ENCODE measurements around the gene CYP2A13. TPM values are rescaled to one million over a fixed set of nuclear protein-coding genes. Genes with fewer than 3 reads are reported as not detected.
"Not testable (repeated sequence)": the region's sequence is repeated elsewhere in the genome, so short reads cannot be mapped to it uniquely, and the experiment has no call there.

CYP2A13 gene
- total and polyA plus RNA-seq, 8 donors: 0.20 TPM; not detected in 7

GRCh38 chr19:41123716-41124294 is 35.6 kb downstream of the CYP2A13 start:
- H3K36me3 ChIP-seq: no peaks in the 10 kb centered on the region
- H3K27me3 ChIP-seq: no peaks in the 10 kb centered on the region
- intact Hi-C loops (cut with DNase I): no loop called here
- H3K4me3 ChIP-seq: no peak overlapping the region
- H3K4me1 ChIP-seq: peaks cover 0 to 7% of the 10 kb centered on the region in 2 donors
- H3K27ac ChIP-seq: no peak overlapping the region
- no peak for ATAC-seq
- no peak for DNase-seq
- TF ChIP-seq CTCF (IDR thresholded peaks at IDR 0.05): no peak
- no peaks in the 10 kb centered on the region for H3K9me3 ChIP-seq

- DNase-seq (peak in 1 of 4 donors; percentile 11), ATAC-seq (peak; percentile 57)
These were observed 38.5 kb downstream of the CYP2A13 start for GRCh38 chr19:41126765-41127203.

GRCh38 chr19:41127362-41127761 is 39.1 kb downstream of the CYP2A13 start:
- DNase-seq; intact Hi-C loops (cut with DNase I); ATAC-seq; H3K4me3 ChIP-seq; H3K9me3 ChIP-seq; H3K36me3 ChIP-seq; H3K27ac ChIP-seq; H3K4me1 ChIP-seq: not testable (repeated sequence)
- H3K27me3 ChIP-seq: peaks cover 0 to 12% of the 10 kb centered on the region in 2 donors

More at GRCh38 chr19:41126765-41127203, 38.5 kb downstream of the CYP2A13 start:
- peak; percentile 48 to 69 for TF ChIP-seq CTCF (IDR thresholded peaks at IDR 0.05)
- H3K27ac ChIP-seq; H3K36me3 ChIP-seq; H3K27me3 ChIP-seq; H3K4me1 ChIP-seq; H3K9me3 ChIP-seq; intact Hi-C loops (cut with DNase I); H3K4me3 ChIP-seq: not testable (repeated sequence)

GRCh38 chr19:41127801-41128300 is 39.6 kb downstream of the CYP2A13 start:
- H3K4me1 ChIP-seq; H3K4me3 ChIP-seq; H3K27ac ChIP-seq; intact Hi-C loops (cut with DNase I); H3K36me3 ChIP-seq; H3K9me3 ChIP-seq: not testable (repeated sequence)
- TF ChIP-seq CTCF (IDR thresholded peaks at IDR 0.05): peak; percentile 21 to 24
- DNase-seq (peak; percentile 40 to 89 (median 78)), ATAC-seq (peak; percentile 94)
- H3K27me3 ChIP-seq: peaks cover 0 to 17% of the 10 kb centered on the region in 2 donors

- no peaks in the 10 kb centered on the region for H3K36me3 ChIP-seq
- H3K27ac ChIP-seq: no peak overlapping the region
- DNase-seq (no peak), ATAC-seq (no peak)
- intact Hi-C loops (cut with DNase I): no loop called here
- H3K9me3 ChIP-seq: no peaks in the 10 kb centered on the region
- no peak overlapping the region for H3K4me3 ChIP-seq
- peaks cover 0 to 7% of the 10 kb centered on the region in 2 donors for H3K4me1 ChIP-seq
- no peak for TF ChIP-seq CTCF (IDR thresholded peaks at IDR 0.05)
- H3K27me3 ChIP-seq: peaks cover 0 to 18% of the 10 kb centered on the region in 2 donors
These were observed 40.4 kb downstream of the CYP2A13 start for GRCh38 chr19:41128692-41129091.

All from left lung (tissue), 10 donors.